ENCODE results near the gene KCNH4.
"Not testable (repeated sequence)": the region's sequence is repeated elsewhere in the genome, so short reads cannot be mapped to it uniquely, and the experiment has no call there.

KCNH4 gene

DNA sequence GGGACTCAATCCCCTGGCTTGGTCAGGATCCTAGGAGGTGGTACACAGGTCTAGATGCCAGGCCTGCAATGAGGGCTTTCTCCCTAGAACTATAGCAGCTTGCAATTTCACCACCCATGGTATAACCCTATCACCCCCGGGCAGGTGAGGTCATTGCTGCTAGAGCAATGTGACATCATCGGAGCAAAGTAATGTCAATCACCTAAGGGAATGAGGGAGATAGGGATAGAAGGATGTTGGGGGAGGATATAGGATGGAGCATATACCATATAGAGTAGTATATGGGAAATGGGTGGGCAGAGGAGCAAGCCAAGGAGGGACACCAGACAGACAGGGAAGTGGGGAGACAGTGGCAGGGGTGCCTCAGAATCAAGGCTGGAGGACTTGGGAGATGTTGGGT is 3.3 kb downstream of the KCNH4 start:
- DNase-seq, result no peak

DNA sequence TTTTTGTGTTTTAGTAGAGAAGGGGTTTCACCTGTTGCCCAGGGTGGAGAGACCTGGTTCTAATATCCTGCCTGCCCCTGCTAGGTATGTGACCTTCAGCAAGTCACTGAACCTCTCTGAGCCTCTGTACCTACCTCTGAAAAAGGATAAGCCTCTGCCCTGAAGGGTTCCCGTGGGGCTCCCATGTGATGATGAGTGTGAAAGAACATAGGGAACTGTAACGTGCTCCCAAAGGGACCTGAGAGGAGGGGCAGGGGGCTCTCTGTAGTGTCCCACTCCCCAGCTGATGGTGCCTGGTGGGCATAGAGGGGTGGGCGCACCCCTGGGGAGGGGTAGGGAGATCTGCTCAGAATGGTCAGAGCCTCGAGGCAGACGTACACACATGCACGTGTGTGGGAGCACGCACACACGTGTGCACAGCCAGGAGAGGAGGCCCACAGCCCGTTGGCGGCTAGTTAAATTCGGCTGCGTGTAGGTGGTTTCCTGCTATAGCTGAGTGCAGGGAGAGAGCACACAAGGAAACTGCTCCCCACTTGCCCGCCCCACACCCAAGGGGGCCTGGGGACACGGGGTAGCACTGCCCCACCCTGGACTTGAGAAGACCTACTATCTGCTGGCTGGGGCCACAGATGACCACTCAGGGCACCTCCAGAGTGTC is 6.7 kb downstream of the KCNH4 start:
- no peak for DNase-seq

DNA sequence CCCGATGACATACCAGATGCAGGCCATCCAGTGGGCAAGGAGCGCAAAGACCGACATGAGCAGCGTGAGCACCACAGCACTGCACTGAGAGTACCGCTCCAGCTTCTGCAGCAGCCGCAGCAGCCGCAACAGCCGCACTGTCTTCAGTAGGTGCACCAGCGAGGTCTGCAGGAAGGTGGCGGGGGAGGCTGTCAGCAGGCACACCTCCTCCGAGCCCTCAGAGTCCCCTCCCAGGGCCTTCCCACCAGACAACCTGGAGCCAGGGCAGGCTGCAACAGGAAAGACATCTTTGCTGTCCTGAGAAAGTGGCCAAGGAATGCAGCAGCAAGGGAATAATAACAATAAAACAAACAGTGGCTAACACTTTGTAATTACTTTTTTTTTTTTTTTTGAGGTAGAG is 9.1 kb downstream of the KCNH4 start:
- no peak for DNase-seq

DNA sequence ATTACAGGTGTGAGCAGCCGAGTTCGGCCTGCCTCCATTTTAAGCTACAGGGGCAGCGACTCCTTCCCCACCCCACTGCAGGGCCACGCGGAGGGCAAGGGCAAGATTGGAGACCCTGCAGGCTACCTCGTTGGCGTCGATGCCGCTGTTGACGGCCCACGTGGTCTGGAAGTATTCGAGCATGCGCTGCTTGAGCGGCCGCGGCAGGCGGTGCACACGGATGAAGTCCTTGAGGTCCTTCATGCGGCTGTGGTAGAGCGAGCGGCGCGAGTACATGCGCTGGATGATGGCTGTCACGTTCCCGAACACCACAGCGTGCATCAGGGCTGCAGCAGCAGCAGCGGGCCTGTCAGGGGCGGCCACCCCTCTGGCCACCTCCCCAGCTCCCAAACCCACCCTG is 11.6 kb downstream of the KCNH4 start:
- no peak for DNase-seq

DNA sequence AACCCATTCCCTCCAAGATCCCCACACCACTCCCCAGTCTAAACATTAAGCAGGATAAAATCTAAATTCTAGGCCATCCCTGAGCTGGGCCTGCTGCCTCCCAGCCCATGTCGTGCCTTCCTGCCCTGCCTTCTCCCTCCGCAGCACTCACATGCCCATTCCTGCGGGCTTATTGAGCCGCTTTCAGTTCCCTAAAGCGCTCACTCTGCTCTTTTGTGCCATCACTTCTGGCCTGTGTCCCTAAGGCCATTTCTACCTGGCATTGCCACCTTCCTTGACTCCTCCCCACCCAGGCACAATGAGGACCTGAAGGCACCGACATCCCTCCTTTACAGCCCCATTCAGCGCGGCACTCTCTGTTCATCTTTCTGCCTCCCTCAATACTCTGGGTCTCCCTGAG is 13.1 kb downstream of the KCNH4 start:
- DNase-seq, result no peak

DNA sequence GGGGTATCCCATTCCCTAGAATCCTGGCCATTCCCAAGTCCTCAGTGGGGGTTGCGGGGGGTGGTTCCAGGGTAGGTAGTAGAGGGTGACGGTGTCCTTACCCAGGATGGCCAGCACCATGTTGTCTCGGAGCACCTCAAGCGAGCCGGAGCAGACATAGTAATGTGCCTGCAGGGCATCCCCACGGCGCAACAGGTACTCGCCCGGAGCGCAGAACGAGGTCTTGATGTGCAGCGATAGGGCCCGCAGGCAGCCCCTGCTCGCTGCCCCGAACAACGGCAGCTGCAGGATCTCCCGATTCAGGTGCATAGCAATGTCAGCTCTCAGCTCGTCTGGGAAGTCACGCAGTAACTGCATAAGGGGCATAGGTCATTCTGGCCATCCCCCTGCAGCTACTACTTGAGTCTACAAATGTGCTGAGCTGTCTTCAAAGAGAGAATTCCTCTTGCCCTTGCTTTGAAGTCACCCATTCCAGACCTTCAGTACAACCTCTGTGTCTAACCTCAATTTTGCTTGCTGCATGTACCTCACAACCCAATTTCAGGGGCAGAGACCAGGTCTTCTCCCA is 14.7 kb downstream of the KCNH4 start:
- DNase-seq, result no peak

DNA sequence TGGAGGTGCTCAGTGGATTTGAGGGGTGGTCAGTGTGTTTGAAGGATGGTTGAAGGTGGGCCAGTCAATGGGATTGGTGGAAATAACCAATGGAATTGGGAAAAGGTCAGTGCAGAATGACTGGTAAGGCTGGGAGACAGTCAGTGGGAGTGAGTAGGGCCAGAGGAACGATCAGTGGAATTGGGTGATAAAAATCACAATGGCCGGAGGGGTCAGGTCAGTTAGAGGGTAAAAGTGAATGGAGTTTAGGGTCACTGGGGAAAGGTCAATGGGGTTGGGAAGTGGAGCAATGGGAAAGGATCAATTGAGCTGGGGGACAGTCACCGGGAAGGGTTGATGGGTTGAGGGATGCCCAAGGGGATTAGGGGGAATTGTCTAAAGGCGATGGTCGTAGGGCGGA is 15.2 kb downstream of the KCNH4 start:
- DNase-seq, result no peak

DNA sequence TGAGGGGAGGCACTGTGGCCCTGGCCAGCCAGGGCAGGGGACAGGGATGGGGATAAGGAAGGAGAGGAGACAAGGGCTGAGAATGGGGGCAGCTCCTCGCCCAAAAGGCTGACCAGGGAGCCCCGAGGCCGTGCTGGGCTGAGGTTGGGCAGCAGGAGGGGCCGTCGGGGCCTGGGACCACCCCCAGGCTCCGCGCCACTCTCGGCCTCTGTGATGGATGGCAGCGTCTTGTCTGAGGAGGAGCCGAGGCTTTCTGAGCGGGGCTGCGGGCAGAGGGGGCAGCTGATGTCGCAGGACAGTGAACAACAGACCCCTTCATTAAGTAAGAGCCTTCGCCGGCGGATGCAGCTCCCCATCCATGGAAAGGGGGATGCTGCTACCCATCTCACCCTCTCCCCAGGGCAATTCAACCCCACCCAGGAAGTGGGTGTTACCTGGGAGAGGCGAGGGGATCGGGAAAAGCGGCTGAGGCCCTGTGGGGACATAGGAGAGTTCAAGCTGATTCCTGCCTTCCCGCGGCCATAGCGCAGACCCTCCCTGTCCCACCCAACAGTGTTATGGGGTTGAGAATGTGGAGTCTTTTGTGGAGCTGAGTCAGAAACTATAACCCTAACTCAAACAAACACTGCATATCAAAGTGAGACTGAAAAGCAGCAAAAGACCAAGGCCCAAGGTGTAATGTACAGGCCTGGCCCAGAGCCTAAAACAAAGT is 17.1 kb downstream of the KCNH4 start:
- DNase-seq, result no peak

DNA sequence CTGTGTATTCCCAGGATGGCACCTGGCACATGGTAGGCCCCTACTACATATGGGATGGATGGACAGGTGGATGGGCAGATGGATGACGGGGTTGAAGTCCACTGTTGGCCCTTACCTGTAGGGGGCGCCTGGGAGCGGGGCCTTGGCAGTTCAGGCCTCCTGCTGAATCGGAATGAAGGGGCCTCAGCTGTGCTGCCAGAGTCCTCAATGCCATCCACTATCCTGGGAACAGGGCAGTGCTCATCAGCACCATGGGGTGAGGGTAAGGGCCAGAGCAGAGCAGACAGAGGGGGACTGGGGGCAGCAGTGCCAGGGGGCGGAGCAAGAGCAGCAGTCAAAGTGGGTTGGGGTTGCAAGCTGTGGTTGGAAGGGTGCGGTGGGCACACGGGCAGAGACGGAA is 17.8 kb downstream of the KCNH4 start:
- DNase-seq, result no peak

DNA sequence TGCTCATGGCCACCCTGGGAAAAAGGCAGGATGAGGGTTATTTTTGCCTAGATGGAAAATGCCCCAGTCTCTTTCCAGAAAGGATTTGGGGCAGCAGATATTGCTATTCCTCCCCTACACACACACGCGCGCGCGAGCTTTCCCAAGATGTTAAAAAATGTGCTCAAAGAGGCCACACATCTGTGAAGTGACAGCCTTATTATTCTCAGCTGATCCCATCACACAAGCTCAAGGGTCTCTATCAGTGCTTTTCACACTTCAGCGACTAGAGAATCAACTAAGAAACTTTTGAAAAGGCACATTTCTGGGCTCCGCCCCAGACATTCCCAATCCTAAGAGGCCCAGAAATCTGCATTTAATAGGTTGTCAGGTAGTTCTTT is 20.4 kb downstream of the KCNH4 start:
- no peak for DNase-seq

DNA sequence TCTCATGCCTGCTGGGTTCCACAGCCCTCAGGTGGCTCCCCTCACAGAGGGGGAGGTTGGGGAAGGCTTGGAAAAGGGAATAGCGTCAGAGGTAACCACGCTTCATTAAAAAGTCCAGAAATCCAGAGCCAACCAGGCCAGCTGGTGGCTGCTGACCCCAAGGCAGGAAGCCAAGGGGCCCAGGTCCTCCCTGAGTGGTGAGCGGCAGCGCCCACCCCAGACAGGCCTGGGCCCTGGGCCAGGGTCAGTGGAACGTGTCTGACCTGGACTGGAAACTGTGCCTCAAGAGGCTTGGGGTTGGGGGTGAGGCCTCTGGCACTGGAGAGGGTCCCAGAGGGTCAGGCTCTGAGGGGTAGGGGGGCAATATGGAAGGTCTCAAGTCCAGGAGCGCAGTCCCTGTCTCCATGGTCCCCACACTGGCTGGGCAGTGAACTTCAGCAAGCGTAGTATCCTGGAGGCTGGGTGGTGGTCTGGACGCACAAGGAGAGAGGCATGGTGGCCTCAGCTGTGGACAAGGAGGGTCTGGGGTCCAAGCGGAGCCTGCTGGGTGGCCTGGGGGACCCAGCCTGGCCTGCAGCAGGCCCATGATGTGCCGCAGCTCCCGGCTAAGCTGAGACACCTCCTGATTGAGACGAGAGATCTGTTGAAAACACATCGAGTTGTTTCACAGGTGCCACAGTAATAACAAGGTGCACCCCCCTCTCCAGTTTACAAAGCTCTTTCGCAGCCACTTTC is 21.0 kb downstream of the KCNH4 start:
- DNase-seq, result no peak

DNA sequence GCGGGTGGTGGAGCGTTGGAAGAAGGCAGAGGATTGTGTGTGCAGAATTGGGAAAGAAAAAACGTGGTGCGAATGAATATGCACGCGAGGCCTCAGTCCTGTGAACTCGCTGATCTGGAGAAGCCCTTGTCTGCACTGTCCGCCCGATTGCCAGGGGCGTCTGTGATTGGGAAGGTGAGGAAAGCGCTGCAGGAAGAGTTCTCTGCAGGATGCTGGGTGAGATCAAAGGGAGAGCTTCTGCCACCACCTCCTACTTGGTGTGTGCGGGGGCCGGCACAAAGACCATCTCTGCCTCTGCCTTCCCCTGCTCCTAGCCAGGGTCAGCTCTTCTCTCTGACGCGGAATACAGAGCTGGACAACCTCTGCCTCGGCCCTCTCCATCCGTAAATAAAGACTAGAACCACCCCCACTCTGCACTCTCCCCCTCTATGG is 25.3 kb downstream of the KCNH4 start:
- DNase-seq, result no peak

DNA sequence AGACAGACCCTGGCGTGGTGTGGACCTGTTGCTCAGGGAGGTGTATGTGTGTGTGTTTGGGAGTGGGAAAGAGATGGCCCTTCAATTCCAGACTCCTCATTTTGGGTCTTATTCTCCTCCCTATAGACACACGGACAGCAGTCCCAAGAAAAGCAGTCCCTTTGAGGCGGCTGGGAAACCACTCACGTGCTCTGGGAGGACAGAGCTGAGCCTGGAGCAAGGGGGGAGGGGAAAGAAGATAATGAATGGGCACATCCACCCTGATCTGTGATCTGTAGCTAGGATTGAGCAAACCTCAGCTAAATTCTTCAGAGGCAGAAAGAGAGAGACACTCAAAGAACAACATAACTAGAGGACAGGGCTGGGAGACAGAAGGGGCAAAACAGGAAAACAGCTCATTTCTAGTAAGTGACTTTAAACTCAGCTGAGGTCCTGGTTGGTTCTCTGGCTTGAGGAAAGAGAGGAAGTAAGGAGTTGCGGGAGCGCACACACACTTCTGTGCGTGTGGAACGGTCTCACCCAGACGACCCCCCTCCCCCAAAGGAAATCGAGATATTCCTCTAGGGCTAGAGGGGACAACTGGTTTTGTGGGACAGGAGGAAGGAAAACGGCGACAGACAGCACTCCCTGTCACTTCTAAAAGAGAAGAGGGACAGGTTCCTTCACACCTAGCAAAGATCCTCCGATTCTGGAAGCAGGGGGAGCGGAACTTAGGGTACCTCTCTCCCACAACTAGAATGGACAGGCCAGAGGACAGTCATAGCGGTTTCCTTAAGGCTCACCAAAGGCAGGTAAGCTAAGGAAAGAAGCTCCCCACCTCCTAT is 26.8 kb downstream of the KCNH4 start:
- no peak for DNase-seq

DNA sequence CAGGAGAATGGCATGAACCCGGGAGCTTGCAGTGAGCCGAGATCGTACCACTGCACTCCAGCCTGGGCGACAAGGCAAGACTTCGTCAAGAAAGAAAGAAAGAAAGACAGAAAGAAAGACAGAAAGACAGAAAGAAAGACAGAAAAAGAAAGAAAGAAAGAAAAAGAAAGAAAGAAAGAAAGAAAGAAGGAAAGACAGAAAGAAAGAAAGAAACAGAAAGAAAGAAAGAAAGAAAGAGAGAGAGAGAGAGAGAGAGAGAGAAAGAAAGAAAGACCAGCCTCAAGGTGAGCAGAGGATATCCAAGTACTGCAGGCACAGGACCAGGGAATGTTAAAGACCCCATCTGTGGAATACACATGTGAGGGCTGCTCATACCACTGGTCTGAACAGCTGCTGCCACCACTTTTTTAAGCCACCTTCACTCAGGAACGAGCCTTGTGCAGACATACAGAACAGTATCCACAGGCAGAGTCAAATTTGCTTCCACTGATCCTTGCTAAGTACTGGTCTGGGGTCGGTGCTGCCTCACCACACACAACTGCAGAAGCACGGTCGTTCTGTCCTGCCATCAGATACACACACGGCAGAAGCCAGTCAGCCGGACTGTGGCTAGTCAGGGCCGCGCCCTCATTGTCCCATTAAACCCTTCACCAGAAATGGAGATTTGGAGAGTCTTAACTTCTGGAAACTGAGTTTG is 33.9 kb downstream of the KCNH4 start:
- DNase-seq, result no peak

DNA sequence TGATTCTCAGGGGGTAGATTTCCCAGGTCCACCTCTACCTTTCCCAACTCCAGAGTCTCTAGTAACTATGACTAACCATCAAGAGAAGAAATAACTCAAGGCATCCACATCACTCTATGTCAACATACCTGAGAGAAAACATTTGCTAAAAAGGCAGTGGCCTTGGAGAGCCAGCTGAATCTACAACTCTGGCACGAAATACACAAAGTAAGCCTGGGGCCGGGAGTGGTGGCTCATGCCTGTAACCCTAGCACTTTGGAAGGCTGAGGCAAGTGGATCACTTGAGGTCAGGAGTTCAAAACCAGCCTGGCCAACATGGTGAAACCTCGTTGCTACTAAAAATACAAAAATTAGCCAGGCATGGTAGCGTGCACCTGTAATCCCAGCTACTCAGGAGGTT is 37.8 kb downstream of the KCNH4 start:
- not testable (repeated sequence) for DNase-seq

DNA sequence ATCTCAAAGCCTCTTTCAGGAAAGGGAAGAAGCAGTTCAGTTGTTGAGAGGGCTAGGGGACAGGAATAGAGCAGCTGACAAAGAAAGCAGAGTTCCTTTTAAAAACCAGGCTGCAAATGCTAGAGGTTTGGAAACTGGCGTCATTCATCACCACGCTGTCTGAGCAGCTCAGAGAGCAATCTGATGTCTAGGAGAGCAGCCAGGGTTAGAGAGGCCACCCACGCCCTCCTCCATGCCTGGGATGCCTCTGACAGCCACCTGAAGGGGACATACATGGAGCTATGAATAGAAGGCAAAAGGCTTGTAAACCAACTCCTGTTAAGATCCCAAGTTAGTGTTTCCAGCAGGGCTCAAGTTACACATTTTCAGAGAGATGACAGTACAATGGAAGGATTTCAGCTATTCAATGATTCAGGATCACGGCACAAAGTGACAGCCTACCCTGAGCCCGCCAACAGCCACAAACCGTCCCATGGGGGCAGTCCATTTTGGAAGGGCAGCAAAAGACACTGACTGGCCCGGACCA is 38.5 kb downstream of the KCNH4 start:
- no peak for DNase-seq

DNA sequence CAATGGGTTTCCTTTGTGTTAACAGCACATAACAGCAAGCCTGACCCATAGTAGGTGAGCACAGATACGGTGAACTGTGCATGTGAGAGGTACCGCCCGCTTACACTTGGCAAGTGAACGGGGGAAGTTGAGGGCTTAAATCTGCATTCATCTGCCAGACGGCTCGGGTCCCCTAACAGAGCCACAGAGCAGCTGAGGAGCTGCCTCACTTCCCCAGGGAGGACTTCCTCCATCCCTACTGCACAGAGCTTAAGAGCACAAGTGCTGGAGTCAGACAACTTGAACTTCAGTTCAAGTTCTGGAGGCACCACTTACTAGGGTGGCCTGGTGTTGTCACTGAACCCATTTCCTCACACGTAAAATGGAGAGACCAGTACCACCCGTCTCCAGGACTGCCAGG is 39.6 kb downstream of the KCNH4 start:
- DNase-seq, result no peak

DNA sequence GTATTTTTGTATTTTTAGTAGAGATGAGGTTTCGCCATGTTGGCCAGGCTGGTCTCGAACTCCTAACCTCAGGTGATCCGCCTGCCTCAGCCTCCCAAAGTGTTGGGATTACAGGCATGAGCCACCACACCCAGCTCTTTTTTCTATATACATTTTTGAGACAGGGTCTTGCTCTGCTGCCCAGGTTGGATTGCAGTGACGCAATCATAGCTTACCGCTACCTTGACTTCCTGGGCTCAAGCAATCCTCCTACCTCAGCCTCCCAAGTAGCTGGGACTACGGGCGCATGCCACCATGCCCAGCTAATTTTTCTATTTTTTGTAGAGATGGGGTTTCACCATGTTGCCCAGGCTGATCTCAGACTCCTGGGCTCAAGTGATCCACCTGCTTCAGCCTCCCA is 40.3 kb downstream of the KCNH4 start:
- not testable (repeated sequence) for DNase-seq

DNA sequence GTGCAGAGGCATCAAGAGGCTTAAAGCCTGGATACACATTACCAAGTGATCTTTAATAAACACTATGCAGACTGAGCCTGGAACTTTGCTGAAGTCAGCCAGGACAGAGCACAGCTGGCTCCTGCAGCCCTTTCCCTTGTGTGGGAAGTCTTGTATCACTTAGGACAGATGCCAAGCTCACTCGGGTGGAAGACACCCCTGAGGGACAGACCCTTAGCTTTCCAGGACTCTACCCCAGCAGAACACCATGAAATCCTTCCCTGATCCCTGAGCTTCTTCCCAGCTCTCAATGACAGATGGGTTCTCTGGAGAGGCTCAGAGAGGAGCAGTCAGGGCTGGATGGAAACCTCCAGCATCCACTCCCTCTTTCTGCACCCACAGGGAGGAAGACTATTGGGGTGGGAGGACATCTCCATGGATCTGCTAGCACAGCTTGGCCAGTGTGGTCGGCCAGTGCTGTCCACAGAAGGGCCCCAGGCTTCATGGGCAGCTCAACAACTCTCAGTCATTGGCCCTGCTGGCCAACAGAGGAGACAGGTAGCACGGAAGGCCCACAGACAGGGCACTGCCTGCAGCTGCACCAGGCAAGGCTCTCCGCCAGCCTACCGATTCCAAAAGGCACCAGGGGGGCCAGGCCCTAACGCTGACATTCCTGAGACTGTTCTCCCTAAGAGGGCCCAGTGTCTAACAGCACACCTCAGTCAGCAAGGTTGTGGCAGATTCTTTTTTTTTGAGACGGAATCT is 42.0 kb downstream of the KCNH4 start:
- DNase-seq, result no peak

DNA sequence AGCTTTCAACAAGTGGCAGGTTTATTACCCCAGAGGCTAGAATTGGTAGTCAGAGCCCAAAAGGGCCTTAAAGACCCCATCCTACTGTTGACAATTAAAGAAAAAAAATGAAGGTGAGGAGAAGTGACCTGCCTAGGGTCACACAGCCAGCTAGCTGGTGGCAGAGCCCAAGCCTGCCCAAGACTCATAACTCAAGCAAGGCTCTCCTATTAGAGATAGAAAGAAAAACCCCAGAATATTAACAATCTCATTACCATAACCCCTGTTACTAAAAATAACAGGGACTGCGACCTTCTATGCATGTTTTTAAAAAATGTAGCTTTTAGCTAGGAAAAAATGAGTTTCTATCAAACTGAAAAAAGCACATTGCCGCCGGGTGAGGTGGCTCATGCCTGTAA is 44.3 kb downstream of the KCNH4 start:
- no peak for DNase-seq
